ENCODE measurements around the gene MACROD2. TPM values are rescaled to one million over a fixed set of nuclear protein-coding genes. Genes with fewer than 3 reads are reported as not detected.

MACROD2 gene
- polyA plus RNA-seq, 2 of the 4 experiments (the other 2 are of a cell fraction), result 0.96 to 1.3 TPM

GRCh38 chr20:15378151-15378550 is 1382.8 kb downstream of the MACROD2 start:
- WGBS (ENCODE audit: missing lambda C conversion rate), result 20% methylated on average over 2 of the region's 2 CpGs
- Histone ChIP-seq H3K27ac (no peak overlapping the region), H3K4me3 (no peak overlapping the region), H3K4me2 (no peak overlapping the region), H3K9me3 (no peaks in the 10 kb centered on the region), H3K4me1 (no peaks in the 10 kb centered on the region)
- ATAC-seq, result peak in 1 of 2 experiments; percentile 46; a peak in 2 of 6 replicates
- TF ChIP-seq CTCF (IDR thresholded peaks at IDR 0.05), result 0 out of 3 replicates have a peak, but pooled peaks have one; percentile 6
- peak in 1 of 2 experiments; percentile 32; a peak in 1 of 5 replicates for TF ChIP-seq RAD21 (conservative IDR thresholded peaks at IDR 0.05 in 1 of 2, IDR thresholded peaks at IDR 0.05 in 1 of 2)
- no peak for TF ChIP-seq ZC3H11A (IDR thresholded peaks at IDR 0.05)
- TF ChIP-seq MAZ (IDR thresholded peaks at IDR 0.05; ENCODE audit: borderline replicate concordance, low read depth, low read length), result no peak
- no peak for TF ChIP-seq E2F6 (IDR thresholded peaks at IDR 0.05; ENCODE audit: borderline replicate concordance, low read depth)
- peak; percentile 13 for FAIRE-seq
- ChIA-PET POLR2A (no interaction called here), CTCF (interaction anchor here (0.6 to 1.6 kb wide), 2 partner anchors 12 to 666 kb away, joined by 3 read pairs; no protein-coding TSS in a partner anchor)
- peak in 1 of 2 experiments; percentile 5 for DNase-seq (ENCODE audit: low read depth in 1 of 2, low spot score in 1 of 2)

GRCh38 chr20:15379681-15380296 is 1384.5 kb downstream of the MACROD2 start:
- Histone ChIP-seq H3K4me1 (no peaks in the 10 kb centered on the region), H3K4me2 (no peak overlapping the region), H3K4me3 (no peak overlapping the region), H3K9me3 (no peaks in the 10 kb centered on the region), H3K27ac (no peak overlapping the region)
- TF ChIP-seq HDAC2 (IDR thresholded peaks at IDR 0.05), result no peak
- TF ChIP-seq CHD2 (IDR thresholded peaks at IDR 0.05; ENCODE audit: low read length, partially characterized antibody), result no peak
- TF ChIP-seq HOXB5 (CRISPR knock-in tag; IDR thresholded peaks at IDR 0.05), result no peak
- TF ChIP-seq KDM5A (IDR thresholded peaks at IDR 0.05), result no peak
- TF ChIP-seq RAD21 (conservative IDR thresholded peaks at IDR 0.05 in 1 of 2, IDR thresholded peaks at IDR 0.05 in 1 of 2), result no peak
- TF ChIP-seq ATOH8 (CRISPR knock-in tag; IDR thresholded peaks at IDR 0.05; ENCODE audit: low read depth), result no peak
- TF ChIP-seq FOSL2 (IDR thresholded peaks at IDR 0.05), result no peak
- TF ChIP-seq FOSL2 (CRISPR knock-in tag; IDR thresholded peaks at IDR 0.05), result no peak
- TF ChIP-seq GATA3 (IDR thresholded peaks at IDR 0.05; ENCODE audit: borderline replicate concordance), result no peak
- no peak for TF ChIP-seq TFCP2L1 (CRISPR knock-in tag; IDR thresholded peaks at IDR 0.05)
- no peak for TF ChIP-seq BCL3 (IDR thresholded peaks at IDR 0.05)
- TF ChIP-seq MYC (IDR thresholded peaks at IDR 0.05; ENCODE audit: borderline replicate concordance, low read length), result no peak
- TF ChIP-seq FOSB (CRISPR knock-in tag; IDR thresholded peaks at IDR 0.05), result no peak
- TF ChIP-seq RNF2 (IDR thresholded peaks at IDR 0.05; ENCODE audit: borderline replicate concordance, low read depth), result no peak
- no peak for TF ChIP-seq RARB (CRISPR knock-in tag; IDR thresholded peaks at IDR 0.05)
- no peak for TF ChIP-seq BHLHE40 (IDR thresholded peaks at IDR 0.05; ENCODE audit: low read depth, low read length)
- no peak for TF ChIP-seq REST (IDR thresholded peaks at IDR 0.05)
- TF ChIP-seq ZNF302 (CRISPR knock-in tag; IDR thresholded peaks at IDR 0.05), result no peak
- POLR2A ChIA-PET, result no interaction called here
- WGBS (ENCODE audit: missing lambda C conversion rate), result 44% methylated on average over 1 of the region's 1 CpG
- CTCF ChIA-PET, result no interaction called here
- ATAC-seq (no peak), DNase-seq (ENCODE audit: low read depth in 1 of 2, low spot score in 1 of 2) (no peak), FAIRE-seq (no peak)

All from A549 (cell line).